NCI-H524 treated with DMSO at 0.1 percent for 48 hours (cell line): ENCODE results near the gene SEMA4D.

Experiments used
- DNase-seq: peaks from one replicate; lab custom pipeline; 2025; lab: John Stamatoyannopoulos, UW

SEMA4D gene

DNA sequence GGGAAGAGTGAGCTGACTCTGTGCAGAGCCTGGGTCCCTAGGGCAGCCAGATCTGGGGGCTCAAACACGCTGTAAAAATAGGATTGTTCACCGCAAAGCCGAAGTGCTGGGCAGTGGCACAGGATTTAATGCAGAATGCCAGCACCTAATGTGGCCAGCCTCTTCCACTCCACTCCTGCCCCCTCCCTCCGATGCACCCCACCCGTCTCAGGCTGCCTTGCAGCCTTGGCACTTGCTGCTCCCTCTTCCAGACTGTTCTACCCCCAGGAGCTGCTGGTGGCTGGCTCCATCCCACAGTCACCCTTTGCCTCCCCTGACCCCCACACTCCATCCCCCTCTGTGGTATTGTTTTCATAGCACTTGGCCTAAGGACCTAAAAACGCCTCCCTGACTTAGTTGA lies 86.2 kb downstream of the SEMA4D start:
- DNase-seq, result no peak

DNA sequence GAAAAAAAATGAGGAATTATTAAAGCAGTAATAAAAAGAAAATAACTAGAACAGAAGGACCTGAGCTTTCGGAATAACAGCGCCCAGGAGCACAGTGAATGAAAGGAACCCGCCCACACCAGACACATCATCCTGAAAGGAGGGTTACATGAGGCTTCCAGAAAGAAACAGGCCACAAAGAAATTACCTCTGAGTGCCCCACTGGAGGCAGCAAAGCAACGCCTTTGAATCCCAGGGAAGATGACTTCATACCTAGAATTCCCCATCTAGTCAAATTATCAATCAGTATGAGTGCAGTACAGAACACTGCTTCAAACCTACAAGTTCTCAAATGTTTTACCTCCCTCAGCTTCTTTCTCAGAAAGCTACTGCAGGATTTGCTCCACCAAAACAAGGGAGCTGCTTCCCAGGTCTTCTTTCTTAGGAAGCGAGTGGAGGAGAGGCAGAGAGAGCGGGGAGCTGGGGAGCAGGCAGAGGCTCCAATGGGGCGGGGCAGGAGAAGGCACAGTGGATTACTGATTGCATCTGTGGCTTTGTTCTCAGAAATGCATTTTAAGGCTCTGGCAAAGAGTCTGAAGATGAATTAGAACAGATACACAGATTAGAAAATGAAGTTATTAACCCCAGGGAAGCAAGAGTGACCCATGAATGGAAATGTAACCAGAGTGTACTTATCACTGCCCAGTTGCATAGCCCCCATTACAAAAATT lies 87.1 kb downstream of the SEMA4D start:
- no peak for DNase-seq

DNA sequence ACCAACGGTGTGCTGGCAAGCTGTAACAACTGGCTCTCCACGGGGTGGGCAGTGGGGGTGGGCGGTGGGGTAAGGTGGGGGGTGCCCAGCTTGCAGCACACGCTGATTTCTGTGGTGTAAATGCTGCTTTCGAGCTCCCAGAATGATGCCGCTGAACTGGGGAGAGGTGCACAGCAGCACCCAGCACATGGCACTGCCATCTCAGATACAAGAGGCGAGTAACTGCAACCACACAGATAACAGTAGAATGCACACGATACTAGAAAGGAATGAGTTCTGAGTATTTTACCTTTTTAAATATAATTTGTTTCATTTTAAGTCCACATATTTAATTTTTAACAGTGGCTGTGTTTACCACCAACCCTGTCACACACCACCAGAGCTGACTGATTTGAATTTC lies 87.9 kb downstream of the SEMA4D start:
- DNase-seq, result no peak

DNA sequence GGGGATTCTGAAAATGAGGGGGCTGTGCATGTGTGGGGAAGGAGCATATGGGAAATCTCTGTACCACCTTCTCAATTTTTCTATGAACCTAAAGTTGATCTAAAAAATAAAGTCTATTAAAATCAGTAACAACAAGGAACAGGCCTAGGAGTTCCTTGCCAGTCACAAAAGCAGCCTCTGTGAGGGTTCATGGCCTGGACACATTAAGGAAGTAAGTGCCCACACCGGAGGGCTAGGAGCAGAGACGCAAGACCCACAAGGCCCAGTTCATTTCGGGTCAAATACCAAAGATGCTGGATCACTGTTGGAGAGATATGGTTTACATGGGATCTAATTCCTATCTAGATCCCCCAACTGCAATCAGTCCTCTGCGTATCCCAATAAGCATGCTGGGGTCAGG lies 88.4 kb downstream of the SEMA4D start:
- DNase-seq, result no peak

DNA sequence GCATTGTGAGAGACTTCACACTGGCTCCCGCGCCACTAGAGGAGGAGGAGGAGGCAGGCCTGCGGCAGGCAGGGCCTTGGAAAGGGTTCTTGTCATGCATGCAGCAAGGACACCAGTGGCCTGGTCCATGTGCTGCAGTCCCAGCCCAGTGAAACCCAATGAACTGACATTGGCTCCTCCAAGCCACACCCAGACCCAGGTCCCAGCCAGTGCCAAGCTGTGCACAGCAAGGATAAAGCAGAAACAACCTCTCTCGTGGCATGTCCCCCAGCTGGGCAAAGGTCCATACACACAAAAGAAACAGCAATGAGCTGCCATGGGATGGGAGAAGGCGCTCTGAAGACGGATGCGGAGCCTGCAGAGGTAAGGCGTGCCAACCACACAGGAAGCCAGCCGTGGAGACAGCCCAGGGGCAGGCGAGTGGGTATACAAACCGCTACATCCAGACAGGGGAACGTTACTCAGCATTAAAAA lies 89.2 kb downstream of the SEMA4D start:
- DNase-seq, result no peak

DNA sequence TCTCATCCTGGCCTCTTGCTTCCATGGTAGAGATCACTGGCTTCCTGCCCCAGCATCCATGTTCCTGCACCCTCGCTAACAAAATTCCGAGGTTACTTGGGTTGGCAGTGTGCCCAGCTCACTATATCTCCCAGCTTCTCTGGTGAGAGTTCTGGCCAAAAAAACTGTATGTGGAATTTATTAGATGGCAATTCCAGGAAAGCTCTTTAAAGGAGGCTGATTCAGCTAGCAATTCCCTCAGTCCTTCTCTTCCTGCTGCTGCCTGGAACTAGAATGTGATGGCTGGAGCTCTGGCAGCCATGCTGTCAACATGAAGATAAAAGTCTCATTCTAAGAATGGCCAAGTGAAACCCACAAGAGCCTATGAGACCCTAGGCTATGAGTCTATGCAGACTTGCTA lies 90.8 kb downstream of the SEMA4D start:
- DNase-seq, result no peak

DNA sequence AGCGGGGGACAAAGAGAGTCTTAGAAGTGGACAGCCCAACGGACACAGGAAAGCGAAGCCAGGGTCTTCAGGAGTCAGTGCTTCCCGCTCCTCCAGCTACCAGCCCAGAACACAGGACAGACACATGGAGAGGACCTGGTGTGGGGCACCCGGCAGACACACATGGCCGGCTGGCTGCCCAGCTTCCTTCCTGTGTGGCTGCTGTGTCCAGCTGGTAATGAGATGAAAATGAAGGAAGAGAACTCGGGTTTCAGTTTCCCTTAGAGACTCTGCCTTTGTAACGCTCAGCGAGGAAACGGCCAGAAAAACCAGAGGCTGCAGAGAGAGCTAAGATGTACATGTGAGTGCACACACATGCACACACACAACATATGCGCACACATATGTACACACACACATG lies 92.1 kb downstream of the SEMA4D start:
- no peak for DNase-seq

DNA sequence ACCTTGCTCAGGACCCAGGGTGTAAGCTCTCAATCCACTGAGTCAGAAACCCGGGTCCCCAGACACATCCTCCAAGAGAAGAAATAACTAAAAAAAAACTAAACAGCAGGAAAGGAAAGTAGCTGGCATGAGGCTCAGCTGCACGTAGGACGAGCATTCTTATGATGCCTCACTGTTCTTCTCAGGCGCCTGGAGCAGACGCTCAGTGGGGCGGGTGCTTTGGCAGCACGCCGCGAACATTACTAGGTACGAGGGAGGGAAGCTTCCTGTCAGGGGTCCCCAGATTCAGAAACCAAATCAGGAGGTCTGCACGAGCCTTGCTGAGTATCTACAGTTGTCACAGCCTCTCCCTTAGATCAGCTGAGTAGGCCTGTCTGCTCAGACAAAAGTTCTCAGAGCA lies 93.8 kb downstream of the SEMA4D start:
- DNase-seq, result no peak

DNA sequence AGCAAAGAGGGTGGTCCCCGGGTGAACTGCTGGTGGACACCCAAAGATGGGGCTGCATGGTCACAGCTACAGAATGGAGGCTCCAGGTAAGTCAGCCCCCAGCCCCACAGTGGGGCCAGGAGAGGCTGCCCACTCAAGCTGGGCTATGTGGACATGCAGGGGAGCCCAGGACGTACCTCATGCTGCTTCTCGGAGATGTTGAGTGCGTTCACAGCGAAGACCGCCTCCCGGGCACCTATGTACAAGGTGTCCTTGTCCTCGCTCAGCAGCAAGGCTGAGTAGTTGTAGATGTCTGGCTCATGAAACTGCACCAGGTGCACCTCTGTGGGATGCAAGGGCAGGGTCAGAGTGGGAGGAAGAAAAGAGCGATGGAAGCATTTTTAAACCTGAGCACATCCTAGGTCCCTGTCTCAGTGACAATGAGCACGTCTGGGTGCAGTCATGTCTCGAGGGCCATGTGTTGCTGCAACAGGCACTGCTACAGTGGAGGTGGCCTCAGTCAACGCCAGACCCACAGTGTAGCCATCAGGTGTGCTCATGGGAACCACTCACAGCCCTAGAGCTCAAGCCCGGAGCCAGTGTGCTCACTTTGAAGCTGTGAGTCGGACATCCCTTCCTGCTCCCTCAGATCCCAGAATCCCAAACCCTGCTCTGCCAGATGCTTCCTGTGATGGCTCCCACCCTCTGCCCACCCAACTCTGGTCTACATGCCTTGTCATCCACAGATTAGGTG lies 95.1 kb downstream of the SEMA4D start:
- no peak for DNase-seq

DNA sequence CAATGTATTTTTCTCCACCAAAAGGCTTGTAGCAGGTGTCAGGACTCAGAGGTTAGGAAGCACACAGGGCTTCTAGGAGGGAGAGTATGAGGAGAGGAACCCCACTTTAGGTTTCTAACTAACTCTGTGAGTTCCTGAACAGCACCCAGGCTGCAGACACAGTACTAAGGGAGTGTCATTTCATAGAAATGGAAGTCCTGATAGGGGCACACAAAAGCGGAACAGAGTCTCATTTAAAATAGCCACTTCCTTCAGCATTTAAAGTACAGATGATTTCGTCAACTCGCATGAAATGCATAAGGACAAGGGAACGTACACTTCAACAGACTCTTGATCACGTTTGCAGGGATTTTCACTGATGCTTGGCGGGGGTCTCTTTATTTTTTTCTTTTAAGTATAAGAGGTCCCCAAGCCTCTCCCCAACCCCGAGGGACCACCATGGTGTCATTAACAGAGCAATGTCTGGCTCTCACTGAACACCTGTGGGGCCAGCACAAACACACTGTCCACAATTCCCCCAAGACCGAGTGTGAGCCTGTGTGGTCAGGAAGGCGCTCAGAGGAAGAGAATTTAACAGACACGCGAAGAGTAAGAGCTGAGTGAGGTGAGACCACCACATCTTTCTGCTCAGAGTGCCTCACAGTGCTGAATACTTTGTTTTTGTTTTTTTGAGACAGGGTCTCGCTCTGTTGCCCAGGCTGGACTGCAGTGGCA lies 97.4 kb downstream of the SEMA4D start:
- no peak for DNase-seq

DNA sequence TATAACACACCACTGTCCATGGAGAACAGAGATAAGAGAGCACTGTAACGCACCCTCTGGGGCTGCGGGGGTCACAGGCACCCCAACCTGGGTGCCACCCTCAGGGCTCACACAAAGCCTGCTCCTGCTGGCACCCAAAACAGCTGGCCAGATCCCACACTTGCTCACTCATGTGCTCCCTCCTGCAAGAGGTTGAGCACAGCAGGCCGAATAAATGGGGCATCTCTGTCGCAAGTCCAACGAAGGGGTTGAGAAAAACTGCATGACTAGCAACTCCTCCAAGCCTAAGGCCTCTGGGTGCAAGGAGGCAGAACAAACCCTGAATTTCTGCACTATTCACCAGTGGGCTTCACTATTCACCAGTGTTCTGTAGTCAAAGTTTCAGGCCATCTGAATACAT lies 99.3 kb downstream of the SEMA4D start:
- no peak for DNase-seq

DNA sequence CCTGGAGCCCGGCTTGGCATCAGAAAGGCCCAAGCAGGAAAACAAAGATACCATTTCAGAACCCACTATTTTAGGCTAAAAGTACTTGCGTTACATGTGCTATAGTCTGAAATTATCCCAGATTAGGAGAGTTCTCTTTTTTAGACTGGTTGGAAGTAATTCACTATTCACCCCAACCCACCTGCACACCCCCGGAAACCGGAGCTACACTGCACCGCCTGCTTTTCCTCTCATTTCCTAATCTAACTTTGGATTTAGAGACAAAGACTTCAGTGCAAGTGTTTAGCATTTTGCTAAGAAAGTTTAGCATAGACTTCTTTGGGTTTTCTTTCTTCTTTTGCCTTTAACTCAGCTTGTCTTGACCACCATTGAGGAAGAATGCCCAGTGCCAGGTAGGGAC lies 100.4 kb downstream of the SEMA4D start:
- DNase-seq, result no peak

DNA sequence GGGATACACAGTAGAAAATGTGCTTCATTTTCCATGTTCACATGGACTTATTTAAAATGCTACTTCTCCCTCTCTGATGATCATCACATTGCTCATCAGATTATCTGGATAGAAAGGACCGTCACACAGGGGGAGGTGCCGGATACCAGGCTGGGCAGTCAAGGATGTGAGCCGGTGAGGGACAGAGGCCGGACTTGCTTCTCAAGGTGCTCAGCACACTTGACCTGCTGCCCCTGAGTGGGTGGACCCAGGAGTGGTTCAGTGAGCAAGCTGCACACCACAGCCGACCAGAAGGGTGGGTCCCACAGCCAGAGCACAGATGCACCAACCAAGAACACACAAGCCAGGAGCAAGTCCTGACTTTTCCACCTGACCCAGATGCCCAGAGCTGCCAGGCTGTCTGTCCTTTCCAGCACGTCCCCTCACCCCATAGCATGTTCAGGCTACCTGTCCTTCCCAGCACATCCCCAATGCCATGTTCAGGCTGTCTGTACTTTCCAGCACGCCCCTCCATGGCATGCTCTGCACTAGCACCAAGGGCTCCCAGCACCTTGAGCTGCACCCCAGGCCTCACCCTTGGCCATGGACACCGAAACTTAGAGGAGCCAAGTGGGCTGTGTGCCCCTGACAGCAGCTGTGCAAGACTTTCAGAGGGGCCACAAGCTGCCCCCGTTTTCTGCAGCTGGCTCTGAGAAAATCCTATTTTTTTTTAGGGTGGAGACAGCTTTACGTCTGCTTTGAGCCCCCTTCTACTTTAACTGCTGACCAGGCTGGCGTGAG lies 101.8 kb downstream of the SEMA4D start:
- no peak for DNase-seq

DNA sequence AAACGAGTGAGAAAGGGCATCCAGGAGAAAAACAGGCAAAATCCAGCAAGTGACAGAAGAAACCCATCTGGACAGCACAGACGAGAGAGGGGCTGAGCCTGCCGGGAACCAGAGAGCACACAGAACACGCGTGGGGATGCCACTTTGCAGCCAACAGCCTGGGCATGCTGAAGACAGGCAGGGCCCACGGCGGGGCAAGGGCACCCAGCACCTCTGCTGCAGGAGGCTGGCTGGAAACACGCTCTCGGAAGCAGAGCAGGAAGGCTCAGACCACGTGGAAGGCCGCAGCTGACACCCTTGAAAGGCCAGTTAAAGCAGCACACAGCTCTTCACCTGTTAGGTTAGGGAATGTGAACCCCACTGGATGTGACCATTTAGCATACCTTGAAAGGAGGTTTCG lies 103.5 kb downstream of the SEMA4D start:
- DNase-seq, result no peak

DNA sequence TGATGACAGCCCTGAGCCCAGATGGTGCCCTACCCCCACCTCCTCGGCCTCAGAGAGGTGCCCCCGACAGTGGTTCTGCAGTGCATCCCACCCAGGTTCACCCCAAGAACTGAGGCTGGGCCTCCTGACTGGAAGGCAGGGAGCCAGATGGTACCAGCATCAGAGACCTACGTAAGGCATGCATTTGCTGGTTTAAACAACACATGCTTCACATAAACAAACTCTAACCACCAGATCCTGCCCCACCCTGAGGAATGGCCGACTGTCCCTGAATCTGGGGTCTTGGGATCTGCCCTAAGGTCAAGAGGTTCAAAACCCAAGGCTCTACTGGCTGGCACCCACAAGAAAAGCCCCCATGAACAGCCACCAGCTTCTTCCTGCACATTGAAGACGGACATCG lies 106.3 kb downstream of the SEMA4D start:
- DNase-seq, result no peak

DNA sequence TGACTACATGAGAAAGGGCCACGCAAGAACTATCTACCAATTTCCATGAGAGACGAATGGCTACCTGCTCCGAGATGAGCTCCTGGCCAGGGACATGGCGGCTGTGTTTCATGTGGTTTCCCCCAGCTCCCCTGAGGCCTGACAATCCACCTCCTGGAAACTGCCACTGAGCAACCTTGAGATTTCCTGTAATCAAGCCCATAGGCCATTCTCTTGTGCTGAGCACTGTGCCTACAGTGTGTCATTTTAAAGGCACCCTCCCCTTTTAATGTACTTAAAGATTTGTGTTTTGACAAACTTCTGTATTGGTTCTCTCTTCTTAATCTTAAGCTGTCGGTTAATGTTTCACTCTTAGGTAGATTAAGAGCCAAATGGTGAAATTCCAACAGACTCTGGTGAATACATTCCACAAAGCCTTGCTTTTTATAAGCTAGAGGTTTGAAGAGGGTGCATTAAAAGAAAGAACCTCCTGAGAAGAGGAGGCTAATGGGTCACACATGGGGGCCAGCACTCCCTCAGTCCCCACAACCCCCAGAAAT lies 107.3 kb downstream of the SEMA4D start:
- DNase-seq, result no peak

DNA sequence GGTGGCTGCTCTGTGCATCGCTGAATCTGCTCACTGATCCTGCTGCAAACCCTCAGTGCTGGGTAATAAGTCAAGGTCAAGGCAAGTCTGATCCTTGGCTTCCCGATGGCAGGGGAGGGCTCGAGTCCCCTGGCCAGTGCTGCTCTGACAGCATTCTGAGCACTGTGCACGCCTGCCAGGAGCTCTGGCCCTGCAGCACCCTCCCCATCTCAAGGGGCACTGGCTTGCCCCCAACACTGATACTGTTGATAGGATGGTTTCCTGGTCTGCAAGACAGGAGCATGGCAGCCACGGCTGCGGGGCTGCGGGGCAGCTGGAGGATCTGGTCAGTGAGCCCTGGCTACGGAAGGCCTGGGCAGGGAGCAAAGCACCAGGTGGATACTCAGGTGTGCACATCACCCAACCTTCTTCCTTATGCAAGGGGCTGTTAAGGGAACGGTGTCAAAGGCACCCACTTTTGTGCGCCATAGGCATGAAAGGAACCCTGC lies 107.8 kb downstream of the SEMA4D start:
- no peak for DNase-seq

DNA sequence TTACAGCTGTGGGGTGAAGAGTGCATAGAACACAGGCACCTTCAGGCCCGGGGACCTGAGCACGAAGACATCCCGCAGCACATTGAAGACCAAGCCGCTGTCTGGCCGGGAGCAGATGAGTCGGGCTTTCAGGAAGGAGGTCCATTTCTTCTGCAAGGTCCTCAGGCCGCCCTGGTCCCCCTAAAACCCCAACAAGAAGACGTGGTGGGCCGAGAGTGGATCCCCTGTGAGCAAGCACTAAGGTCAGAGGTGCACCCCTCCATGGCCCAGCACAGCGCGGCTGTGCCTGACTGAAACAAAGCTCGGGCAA lies 109.1 kb downstream of the SEMA4D start:
- no peak for DNase-seq

DNA sequence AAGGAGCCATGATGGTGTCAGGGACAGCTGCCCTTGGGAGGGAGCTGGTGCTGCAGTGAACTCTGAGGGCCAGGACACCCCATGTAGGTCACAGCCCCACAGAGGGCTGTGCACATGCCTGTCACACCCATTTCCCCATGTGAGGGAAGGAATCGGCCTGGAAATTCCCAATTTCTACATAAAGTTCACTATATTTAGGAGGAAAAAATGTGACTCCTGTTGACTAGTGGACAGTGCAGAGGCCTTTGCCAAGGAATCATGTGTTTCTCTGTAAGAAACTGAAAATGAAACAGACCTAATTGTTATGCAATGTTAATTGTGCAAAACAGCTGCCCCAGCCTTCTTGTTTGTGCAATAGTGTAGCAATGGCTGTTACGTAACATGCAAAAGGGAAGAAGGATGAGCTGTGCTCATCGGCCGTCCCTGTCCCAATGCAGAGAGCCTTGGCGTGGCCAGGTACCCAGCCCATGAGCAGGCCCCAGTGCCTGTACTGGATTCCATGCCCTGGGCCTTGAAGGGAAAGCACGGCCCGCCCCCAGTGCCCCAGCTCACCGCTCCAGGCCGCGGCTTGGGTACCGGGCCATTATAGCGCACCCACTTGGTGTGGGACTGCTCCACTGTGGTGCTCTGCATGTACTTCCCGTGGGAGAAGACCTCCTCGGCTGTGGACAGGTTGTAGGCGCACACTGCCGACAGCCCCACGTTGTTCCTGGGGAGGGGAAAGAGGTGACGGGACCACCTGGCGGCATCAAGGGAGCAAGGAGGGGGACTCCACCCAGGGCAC lies 109.6 kb downstream of the SEMA4D start:
- no peak for DNase-seq

DNA sequence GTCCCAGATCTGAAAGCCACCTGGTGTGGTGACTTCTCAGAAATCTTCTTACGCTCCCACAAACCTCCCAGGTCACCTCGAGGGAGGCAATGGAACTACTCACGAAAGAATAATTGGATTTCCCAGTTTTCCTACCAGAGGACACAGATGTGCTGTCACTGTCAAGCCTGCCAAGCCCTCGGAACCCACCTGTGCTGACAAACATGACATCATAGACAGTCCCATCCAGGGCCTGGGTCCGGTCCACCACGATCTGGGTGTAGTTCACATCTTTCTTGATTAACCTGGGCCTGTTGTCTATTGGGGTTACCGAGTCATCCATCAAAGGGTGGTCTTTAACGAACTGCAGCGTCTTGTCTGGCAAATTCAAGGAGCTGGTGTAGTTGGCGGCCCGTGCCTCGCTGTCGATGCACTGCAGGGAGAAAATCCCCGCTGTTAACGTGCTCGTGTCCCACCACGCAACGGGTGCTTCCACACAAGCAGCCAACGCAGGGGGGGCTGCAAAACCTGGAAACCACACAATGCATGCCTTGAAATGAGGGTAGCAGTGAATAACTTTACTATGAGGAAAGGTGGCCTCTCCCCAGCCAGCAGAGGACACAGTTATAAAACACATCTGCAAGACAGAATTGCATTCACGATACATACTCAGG lies 110.6 kb downstream of the SEMA4D start:
- no peak for DNase-seq

DNA sequence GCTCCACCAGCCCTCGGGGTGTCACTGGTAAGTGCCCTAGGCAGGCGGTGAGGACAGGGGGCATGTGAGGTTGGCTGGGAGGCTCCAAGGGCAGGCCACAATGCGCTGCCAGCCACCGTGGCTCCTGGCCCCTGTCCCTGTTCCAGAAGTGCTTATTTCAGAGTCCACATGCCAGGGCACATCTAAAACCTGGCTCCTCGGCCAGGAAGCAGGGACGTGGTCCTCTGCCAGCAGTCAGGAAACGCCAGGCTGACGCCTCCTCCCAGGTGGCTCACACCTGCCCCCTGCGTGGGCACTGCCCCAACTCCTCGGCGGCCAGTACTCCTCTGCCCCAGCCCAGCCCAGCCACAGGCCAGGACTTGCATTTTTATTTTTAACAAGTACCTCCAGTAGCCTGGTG lies 111.1 kb downstream of the SEMA4D start:
- no peak for DNase-seq
